Stimulated activated naive CD8-positive, alpha-beta T cell treated with anti-CD3 and anti-CD28 coated beads, Interleukin-15, amount 100 ng/mL, for 72 hours (primary cell): ENCODE measurements around the gene FOXB2.
A peak's percentile ranks its signal among the peaks of the same experiment; 100 is the strongest.

Experiments
- ATAC-seq: fragments of 150-1000 bp; cut with Tn5 transposase; 2 replicates; pipeline ENCODE4 v1.10.0; 2021; ENCODE audit warnings: mild to moderate bottlenecking, moderate library complexity
- DNase-seq, 2 donors: peaks; one replicate each; pipeline ENCODE4 v3.0.0; 2021 to 2022
- H3K27ac Mint-ChIP-seq, 2 donors: one replicate each; pipeline ENCODE4 v1.8.0; 2022; ENCODE audit warnings: mild to moderate bottlenecking in 2 of 2, mixed read lengths in 2 of 2, moderate library complexity in 2 of 2
- H3K27me3 Mint-ChIP-seq: one replicate; pipeline ENCODE4 v1.8.0; 2022; ENCODE audit warnings: mixed read lengths
- H3K4me1 Mint-ChIP-seq: one replicate; pipeline ENCODE4 v1.8.0; 2022; ENCODE audit warnings: mild to moderate bottlenecking, mixed read lengths
- H3K4me3 Mint-ChIP-seq, 2 donors: one replicate each; pipeline ENCODE4 v1.8.0; 2022; ENCODE audit warnings: mild to moderate bottlenecking in 2 of 2, mixed read lengths in 2 of 2, moderate library complexity in 1 of 2
- H3K9me3 Mint-ChIP-seq, 2 donors: one replicate each; pipeline ENCODE4 v1.8.0; 2022; ENCODE audit warnings: mixed read lengths in 2 of 2

Gene FOXB2

GRCh38 chr9:77013206-77013931 lies 6.1 kb upstream of the FOXB2 start:
- DNase-seq: no peak
- H3K4me3 Mint-ChIP-seq: no peak overlapping the region
- H3K27me3 Mint-ChIP-seq: peaks cover 71% of the 10 kb centered on the region
- ATAC-seq: no peak
- peaks cover 41% of the 10 kb centered on the region for H3K4me1 Mint-ChIP-seq
- H3K27ac Mint-ChIP-seq: peak overlapping the region in 1 of 2 donors; percentile 6
- H3K9me3 Mint-ChIP-seq: no peaks in the 10 kb centered on the region

- no peak for DNase-seq
- peak overlapping the region in 1 of 2 donors; percentile 20 for H3K27ac Mint-ChIP-seq
- H3K4me3 Mint-ChIP-seq: peak overlapping the region in 1 of 2 donors; percentile 37
- H3K9me3 Mint-ChIP-seq: no peaks in the 10 kb centered on the region
- H3K27me3 Mint-ChIP-seq: peaks cover 73% of the 10 kb centered on the region
- no peak for ATAC-seq
- peaks cover 48% of the 10 kb centered on the region for H3K4me1 Mint-ChIP-seq
These were observed 5.4 kb upstream of the FOXB2 start for GRCh38 chr9:77013932-77014596.

GRCh38 chr9:77014597-77015263 lies 4.7 kb upstream of the FOXB2 start:
- peak overlapping the region in 1 of 2 donors; percentile 37 for H3K4me3 Mint-ChIP-seq
- no peaks in the 10 kb centered on the region for H3K9me3 Mint-ChIP-seq
- no peak for ATAC-seq
- peak overlapping the region in 1 of 2 donors; percentile 48 for H3K27ac Mint-ChIP-seq
- peaks cover 80% of the 10 kb centered on the region for H3K27me3 Mint-ChIP-seq
- peaks cover 55% of the 10 kb centered on the region for H3K4me1 Mint-ChIP-seq
- DNase-seq: peak in 1 of 2 donors; percentile 11

GRCh38 chr9:77015327-77016048 lies 4.0 kb upstream of the FOXB2 start:
- Mint-ChIP-seq H3K4me3 (no peak overlapping the region), H3K27me3 (peaks cover 87% of the 10 kb centered on the region), H3K4me1 (peaks cover 59% of the 10 kb centered on the region), H3K9me3 (no peaks in the 10 kb centered on the region), H3K27ac (peak overlapping the region; percentile 14 to 48)
- no peak for ATAC-seq
- DNase-seq: no peak

- H3K27ac Mint-ChIP-seq: no peak overlapping the region
These were observed 3.3 kb upstream of the FOXB2 start for GRCh38 chr9:77016121-77016525.

GRCh38 chr9:77016526-77017504 lies 2.6 kb upstream of the FOXB2 start:
- Mint-ChIP-seq H3K4me1 (peaks cover 71% of the 10 kb centered on the region), H3K9me3 (no peaks in the 10 kb centered on the region), H3K4me3 (no peak overlapping the region), H3K27ac (no peak overlapping the region), H3K27me3 (peaks cover 99% of the 10 kb centered on the region)
- DNase-seq: no peak
- ATAC-seq: no peak

More at GRCh38 chr9:77016121-77016525, 3.3 kb upstream of the FOXB2 start:
- no peak for ATAC-seq
- H3K4me1 Mint-ChIP-seq: peaks cover 65% of the 10 kb centered on the region
- no peak overlapping the region for H3K4me3 Mint-ChIP-seq
- peaks cover 93% of the 10 kb centered on the region for H3K27me3 Mint-ChIP-seq
- peak in 1 of 2 donors; percentile 9 for DNase-seq
- no peaks in the 10 kb centered on the region for H3K9me3 Mint-ChIP-seq

- no peak for ATAC-seq
- no peaks in the 10 kb centered on the region for H3K9me3 Mint-ChIP-seq
- H3K27me3 Mint-ChIP-seq: peaks cover 99% of the 10 kb centered on the region
- no peak for DNase-seq
- peaks cover 71% of the 10 kb centered on the region for H3K4me1 Mint-ChIP-seq
- H3K27ac Mint-ChIP-seq: no peak overlapping the region
- H3K4me3 Mint-ChIP-seq: no peak overlapping the region
These were observed 2.0 kb upstream of the FOXB2 start for GRCh38 chr9:77017505-77017894.

GRCh38 chr9:77018058-77018968 lies 1.1 kb upstream of the FOXB2 start:
- Mint-ChIP-seq H3K4me1 (peaks cover 78% of the 10 kb centered on the region), H3K27me3 (peaks cover 100% of the 10 kb centered on the region), H3K4me3 (peak overlapping the region; percentile 24 to 79), H3K27ac (no peak overlapping the region), H3K9me3 (no peaks in the 10 kb centered on the region)
- DNase-seq (no peak), ATAC-seq (no peak)

GRCh38 chr9:77018969-77019235 lies 553 bp upstream of the FOXB2 start:
- Mint-ChIP-seq H3K27ac (peak overlapping the region in 1 of 2 donors; percentile 42), H3K4me3 (peak overlapping the region; percentile 19 to 79)

GRCh38 chr9:77019926-77020412 lies 514 bp downstream of the FOXB2 start:
- Mint-ChIP-seq H3K4me3 (peak overlapping the region; percentile 57 to 66), H3K27me3 (peaks cover 100% of the 10 kb centered on the region), H3K4me1 (peaks cover 64% of the 10 kb centered on the region), H3K27ac (no peak overlapping the region), H3K9me3 (no peaks in the 10 kb centered on the region)
- ATAC-seq (no peak), DNase-seq (no peak)

More at GRCh38 chr9:77018969-77019235, 553 bp upstream of the FOXB2 start:
- peaks cover 75% of the 10 kb centered on the region for H3K4me1 Mint-ChIP-seq
- no peaks in the 10 kb centered on the region for H3K9me3 Mint-ChIP-seq
- ATAC-seq (no peak), DNase-seq (no peak)
- H3K27me3 Mint-ChIP-seq: peaks cover 100% of the 10 kb centered on the region

- DNase-seq: peak in 1 of 2 donors; percentile 19
- Mint-ChIP-seq H3K4me1 (peaks cover 57% of the 10 kb centered on the region), H3K27me3 (peaks cover 100% of the 10 kb centered on the region), H3K4me3 (peak overlapping the region; percentile 45 to 53), H3K9me3 (no peaks in the 10 kb centered on the region), H3K27ac (no peak overlapping the region)
- peak; percentile 24 for ATAC-seq
These were observed 1.2 kb downstream of the FOXB2 start for GRCh38 chr9:77020413-77021290.

- Mint-ChIP-seq H3K27me3 (peaks cover 100% of the 10 kb centered on the region), H3K27ac (no peak overlapping the region), H3K9me3 (no peaks in the 10 kb centered on the region), H3K4me1 (peaks cover 54% of the 10 kb centered on the region), H3K4me3 (peak overlapping the region; percentile 33 to 42)
- DNase-seq (no peak), ATAC-seq (no peak)
These were observed 1.9 kb downstream of the FOXB2 start for GRCh38 chr9:77021291-77021894.
